GM21619 (cell line): ENCODE data around the gene TCF23.
"Not testable (repeated sequence)": the region's sequence is repeated elsewhere in the genome, so short reads cannot be mapped to it uniquely, and the experiment has no call there.

Experiments
- ATAC-seq: cut with Tn5 transposase; IDR thresholded peaks from one replicate; pipeline ENCODE4 v1.9.1; 2021; ENCODE audit not compliant: unreplicated experiment

Gene TCF23

DNA sequence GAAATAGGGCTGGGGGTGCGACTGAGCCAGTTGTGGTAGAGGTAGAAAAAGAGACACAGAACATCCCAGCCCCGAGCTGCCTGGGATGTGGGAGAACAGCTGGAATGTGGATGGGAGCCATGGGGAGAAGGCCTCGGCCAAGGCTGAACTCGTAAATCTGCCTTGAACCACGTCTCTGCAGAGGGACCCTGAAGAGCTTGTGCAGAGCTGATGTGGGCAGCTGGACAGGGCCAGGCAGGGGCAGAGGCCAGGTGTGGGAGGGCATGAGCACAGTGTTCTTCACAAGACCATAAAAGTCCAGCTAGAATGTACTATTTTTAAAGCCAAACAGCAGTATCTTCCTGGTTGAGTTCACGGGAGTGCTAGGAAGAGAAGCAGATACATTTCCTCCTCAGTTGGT lies 5.7 kb downstream of the TCF23 start:
- ATAC-seq = no peak

GRCh38 chr2:27155069-27155520 lies 6.3 kb downstream of the TCF23 start:
- no peak for ATAC-seq

- no peak for ATAC-seq
These were observed 9.7 kb downstream of the TCF23 start for GRCh38 chr2:27158468-27158867.

GRCh38 chr2:27159271-27159670 lies 10.5 kb downstream of the TCF23 start:
- no peak for ATAC-seq

- no peak for ATAC-seq
These were observed 11.4 kb downstream of the TCF23 start for GRCh38 chr2:27160191-27160590.

DNA sequence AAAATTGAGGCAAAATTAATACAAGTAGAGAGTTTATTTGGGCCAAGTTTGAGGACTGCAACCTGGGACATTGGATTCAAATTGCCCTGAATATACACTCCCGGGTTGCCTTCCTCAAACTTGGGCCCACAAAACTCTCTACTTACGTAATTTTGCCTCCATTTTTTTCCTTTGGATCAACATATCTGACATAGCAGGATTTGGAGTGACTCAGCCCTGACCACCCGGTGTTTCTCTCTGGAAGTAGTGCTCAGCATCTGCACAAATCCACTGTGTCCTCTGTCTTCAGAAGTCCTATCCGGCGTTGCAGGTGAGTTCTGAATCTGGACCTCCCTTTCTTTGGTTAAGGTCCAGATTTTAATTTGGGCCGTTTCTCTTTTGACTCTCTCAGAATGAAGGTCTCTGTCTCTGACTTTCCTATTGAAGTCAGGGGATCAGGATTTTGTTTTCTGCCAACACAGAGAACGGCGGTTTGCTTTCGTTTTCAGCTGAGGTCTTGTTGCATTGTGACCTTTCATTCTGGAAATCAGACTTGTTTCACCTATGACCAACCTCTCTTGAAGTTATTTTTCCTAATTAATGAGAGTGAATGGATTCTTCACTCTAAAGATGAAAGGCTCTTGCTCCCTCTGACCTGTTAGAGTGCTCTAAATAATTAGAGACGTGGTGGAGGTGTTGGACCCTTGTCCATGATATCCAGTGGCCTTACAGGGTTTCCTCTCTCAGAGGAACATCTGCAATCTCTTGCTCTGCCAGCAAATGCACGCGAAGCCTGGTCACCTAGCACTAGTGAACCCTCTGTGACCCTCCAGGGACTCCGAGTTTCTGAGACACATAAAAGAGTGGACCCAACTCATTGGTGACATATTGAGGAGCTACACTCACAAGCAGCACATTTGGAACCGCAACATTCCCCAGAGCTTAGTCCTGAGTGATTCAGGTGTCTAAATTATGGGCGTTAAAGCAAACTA lies 13.6 kb downstream of the TCF23 start:
- no peak for ATAC-seq

- ATAC-seq = no peak
These were observed 16.4 kb downstream of the TCF23 start for GRCh38 chr2:27164960-27165763.

DNA sequence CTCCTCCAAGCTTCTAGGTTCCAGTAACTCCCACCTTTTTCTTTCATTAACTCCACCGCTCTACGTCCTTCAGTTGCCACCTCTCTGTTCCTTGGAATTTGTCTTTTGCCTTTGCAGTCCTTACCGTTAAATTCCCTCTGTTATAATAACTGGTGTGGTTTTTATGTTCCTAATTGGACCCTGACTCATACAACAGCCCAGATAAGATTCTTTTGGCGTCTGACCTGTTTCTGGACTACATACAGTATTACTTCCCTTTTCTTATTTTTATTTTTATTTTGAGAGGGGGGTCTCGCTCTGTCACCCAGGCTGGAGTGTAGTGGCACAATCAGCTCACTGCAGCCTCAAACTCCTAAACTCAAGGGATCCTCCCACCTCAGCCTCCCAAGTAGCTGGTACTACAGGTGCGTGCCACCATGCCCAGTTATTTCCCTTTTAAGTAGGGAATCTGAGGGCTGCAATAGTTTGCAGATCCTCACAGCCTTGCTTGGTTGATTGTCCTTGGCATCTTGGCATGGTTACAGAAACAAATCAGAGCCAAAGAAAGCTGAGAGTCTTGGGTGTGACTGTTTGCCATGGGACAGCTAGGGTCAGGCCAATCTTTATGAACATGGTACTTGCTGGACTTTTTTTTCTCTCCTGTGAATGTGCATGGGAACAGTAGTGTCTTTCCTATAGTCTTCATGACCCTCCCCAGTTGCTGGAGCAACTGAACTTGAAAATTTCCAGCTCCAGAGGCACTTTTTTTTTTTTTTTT lies 22.0 kb downstream of the TCF23 start:
- no peak for ATAC-seq

GRCh38 chr2:27171351-27171848 lies 22.6 kb downstream of the TCF23 start:
- ATAC-seq = no peak

DNA sequence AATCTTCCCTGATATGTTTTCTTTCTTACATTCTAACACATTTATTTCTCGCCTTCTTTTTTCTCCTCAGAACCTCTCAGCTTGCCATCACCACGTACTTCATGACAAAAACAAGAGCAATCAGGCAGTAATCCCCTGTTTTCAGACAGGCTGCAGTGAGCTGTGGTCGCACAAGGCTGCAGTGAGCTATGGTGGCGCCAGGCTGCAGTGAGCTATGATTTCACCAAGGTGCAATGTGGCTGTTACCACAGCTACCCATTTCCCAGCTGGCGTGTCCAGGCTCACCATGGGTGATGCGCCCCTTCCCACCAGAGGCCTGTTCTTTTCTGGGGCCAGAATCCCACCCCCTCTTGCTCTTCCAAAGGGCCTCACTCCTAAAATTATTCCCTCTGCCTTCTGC lies 25.8 kb downstream of the TCF23 start:
- ATAC-seq = no peak

DNA sequence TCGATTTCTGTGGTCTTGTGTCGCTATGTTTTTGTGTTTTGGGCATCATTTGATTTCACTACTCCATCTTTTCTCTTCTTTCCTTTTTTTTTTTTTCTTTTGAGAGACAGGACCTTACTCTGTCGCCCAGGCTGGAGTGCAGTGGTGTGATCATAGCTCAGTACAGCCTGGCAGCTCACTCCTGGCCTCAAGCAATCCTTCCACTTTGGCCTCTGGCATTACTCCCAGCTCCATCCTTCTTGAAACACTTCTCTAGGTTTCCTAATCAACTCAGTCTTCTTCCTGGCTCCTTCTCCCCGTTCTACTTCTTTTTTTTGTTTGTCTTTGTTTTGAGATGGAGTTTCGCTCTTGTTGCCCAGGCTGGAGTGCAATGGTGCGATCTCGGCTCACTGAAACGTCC lies 26.5 kb downstream of the TCF23 start:
- no peak for ATAC-seq

GRCh38 chr2:27175781-27176180 lies 27.0 kb downstream of the TCF23 start:
- ATAC-seq = not testable (repeated sequence)

DNA sequence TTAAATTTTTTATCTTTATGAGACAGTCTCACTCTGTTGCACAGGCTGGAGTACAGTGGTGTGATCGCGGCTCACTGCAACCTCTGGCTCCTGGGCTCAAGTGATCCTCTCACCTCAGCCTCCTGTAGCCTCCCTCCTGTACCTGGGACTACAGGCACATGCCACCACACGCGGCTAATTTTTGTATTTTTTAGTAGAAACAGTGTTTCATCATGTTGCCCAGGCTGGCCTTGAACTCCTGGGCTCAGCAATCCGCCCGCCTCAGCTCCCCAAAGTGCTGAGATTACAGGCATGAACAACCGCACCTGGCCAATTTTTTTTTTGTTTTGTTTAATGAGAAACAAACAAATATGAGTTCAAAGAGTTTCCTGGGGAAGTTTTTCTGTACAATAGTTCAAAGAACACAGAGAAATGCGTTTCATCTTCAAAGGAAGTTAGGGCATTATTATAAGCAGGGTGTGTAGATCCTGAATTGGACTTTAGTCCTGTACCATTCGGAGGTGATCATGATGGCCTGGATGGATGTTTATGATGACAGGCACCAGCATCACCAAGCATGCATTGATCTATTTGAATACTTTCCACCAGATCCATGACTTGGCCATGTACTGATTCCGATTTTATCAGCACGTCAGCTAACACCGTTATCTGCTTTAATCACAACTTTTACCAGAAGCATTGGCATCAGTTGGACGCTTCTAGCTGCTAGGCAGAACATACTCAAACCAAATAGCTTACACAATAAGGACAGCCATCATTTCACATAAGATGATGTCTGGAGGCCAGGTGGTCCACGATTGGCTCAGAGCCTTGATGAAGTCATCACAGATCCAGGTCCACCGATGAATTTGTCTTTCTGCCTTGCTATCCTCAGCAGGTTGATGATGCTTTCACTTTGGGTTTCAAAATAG lies 28.9 kb downstream of the TCF23 start:
- ATAC-seq = no peak

DNA sequence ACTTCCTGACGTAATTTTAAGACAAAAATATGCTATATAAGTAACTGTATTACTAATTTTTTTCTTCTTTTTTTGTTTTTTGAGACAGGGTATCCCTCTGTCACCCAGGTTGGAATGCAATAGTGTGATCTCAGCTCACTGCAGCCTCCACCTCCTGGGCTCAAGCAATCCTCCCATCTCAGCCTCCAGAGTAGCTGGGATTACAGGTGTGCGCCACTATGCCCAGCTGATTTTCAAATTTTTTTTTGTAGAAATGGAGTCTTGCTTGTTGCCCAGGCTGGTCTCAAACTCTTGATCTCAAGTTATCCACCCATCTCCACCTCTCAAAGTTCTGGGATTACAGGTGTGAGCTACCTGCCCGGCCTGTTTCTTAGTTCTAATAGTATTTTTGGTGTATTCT lies 29.7 kb downstream of the TCF23 start:
- no peak for ATAC-seq

DNA sequence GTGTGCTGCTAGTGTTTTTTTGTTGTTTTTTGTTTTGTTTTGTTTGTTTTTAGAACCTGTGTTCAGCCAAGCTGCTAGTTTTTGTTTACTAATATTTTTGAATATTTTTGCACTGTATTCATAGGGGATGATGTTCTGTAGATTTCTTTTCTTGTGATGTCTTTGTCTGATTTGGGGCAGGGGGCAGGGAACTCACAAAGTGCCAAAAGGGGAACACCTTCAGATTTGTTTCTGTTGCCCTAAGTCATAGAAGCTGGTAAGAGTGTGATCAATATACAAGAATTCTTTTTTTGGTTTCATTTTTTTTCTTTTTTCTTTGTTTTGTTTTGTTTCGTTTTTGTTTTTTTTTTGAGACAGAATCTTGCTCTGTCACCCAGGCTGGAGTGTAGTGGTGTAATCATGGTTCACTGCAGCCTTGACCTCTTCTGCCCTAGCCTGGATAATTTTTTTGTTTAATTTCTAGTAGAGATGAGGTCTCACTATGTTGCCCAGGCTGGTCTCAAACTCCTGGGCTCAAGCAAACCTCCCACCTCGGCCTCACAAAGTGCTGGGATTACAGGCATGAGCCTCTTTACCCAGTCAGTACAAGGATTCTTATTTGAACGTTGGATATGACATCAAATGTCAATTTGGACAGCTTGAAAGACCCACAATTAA lies 30.7 kb downstream of the TCF23 start:
- ATAC-seq = no peak

DNA sequence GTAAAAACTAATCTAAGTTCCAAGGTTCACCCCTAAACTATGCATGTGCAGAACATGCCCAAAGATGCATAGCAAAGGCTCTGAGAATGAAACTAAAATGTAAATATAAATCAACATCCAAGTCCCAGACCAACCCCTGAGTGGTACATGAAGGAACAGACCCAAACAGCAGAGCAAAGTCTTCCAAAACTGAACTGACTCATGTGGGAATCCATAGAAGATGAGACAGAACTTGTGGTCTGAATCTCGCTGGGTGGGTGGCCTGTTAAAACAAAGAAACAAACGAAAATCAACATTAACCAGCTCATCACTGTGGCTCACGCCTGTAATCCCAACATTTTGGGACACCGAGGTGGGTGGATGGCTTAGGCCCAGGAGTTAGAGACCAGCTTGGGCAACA lies 33.5 kb downstream of the TCF23 start:
- ATAC-seq = no peak

GRCh38 chr2:27184115-27184514 lies 35.3 kb downstream of the TCF23 start:
- ATAC-seq = no peak

DNA sequence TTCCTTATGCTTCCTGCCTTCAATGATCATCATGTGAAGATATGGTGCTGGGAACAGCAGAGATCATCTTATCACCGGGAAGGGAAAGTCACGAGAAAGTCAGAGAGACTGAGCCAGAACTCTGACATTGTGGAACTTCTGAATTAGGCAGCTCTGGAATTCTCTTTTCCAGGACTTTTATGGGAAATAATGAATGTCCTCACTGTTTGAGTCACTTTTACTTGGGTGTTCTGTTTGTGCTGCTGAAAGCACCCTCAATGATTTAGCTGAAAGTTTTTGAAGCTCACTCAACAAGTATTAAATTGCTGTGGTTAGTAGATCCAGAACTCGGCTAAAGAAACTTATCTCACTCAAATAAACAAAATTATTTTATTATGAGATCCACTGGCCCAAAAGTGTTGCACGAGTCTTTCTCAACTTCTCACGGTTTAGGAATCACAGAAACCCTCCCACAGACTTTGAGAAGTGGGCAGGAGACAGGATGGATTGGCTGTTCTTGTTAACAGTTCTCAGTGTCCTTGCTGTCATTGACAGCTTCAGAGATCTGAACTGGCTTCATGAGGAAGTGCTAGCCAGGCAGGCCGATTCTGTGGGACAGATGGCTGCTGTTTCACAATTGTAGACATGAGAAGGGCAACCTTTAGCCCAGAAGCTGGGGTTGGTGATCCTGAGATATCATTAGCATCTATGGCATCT lies 36.7 kb downstream of the TCF23 start:
- ATAC-seq = no peak
